OCI-LY1 (cell line): ENCODE results near the gene ZSWIM5.
"Not testable (repeated sequence)": the region's sequence is repeated elsewhere in the genome, so short reads cannot be mapped to it uniquely, and the experiment has no call there.

Source experiments
- H2AFZ ChIP-seq: fragments of 200-600 bp; sonication (generic), shearing (Covaris generic); 2 replicates; pipeline ENCODE4 v1.6.0; 2014; ENCODE audit warnings: antibody characterized with exemption, mild to moderate bottlenecking, low read length
- H3F3A ChIP-seq: fragments of 200-600 bp; sonication (generic), shearing (Covaris generic); 2 replicates; pipeline ENCODE4 v1.6.0; 2014; ENCODE audit warnings: mild to moderate bottlenecking, antibody characterized with exemption, low read length, moderate library complexity; ENCODE audit not compliant: insufficient read depth
- H3K27ac ChIP-seq: fragments of 200-600 bp; sonication (generic); 2 replicates; pipeline ENCODE4 v1.5.1; 2014; ENCODE audit warnings: low read length, mixed run types, mild to moderate bottlenecking, low read depth; ENCODE audit not compliant: poor library complexity, severe bottlenecking
- H3K27me3 ChIP-seq: fragments of 200-600 bp; sonication (generic); 2 replicates; pipeline ENCODE4 v1.6.0; 2014; ENCODE audit warnings: antibody characterized with exemption, mild to moderate bottlenecking, low read length, moderate library complexity; ENCODE audit not compliant: insufficient read depth
- H3K36me3 ChIP-seq: fragments of 200-600 bp; sonication (generic); 2 replicates; pipeline ENCODE4 v1.6.1; 2014; ENCODE audit warnings: mild to moderate bottlenecking, antibody characterized with exemption, low read length, moderate library complexity, mixed read lengths; ENCODE audit not compliant: insufficient read depth
- H3K4me1 ChIP-seq: fragments of 200-600 bp; sonication (generic); 2 replicates; pipeline ENCODE4 v1.5.1; 2014; ENCODE audit warnings: mild to moderate bottlenecking, low read length, moderate library complexity; ENCODE audit not compliant: insufficient read depth, severe bottlenecking
- H3K4me2 ChIP-seq: fragments of 200-600 bp; sonication (generic), shearing (Covaris generic); 2 replicates; pipeline ENCODE4 v1.6.1; 2014; ENCODE audit warnings: low read length
- H3K4me3 ChIP-seq: fragments of 200-600 bp; sonication (generic); 2 replicates; pipeline ENCODE4 v1.5.1; 2014; ENCODE audit warnings: low read length, low read depth, mild to moderate bottlenecking, mixed read lengths; ENCODE audit not compliant: poor library complexity, severe bottlenecking
- H3K79me2 ChIP-seq: fragments of 200-600 bp; shearing (Covaris generic); 2 replicates; pipeline ENCODE4 v1.6.1; 2016; ENCODE audit warnings: mixed run types, low read length, mixed read lengths; ENCODE audit not compliant: insufficient read depth
- H3K9ac ChIP-seq: fragments of 200-600 bp; sonication (generic), shearing (Covaris generic); 2 replicates; pipeline ENCODE4 v1.6.1; 2014; ENCODE audit warnings: mild to moderate bottlenecking, low read length, mixed read lengths
- H3K9me2 ChIP-seq: fragments of 200-600 bp; sonication (generic), shearing (Covaris generic); 2 replicates; pipeline ENCODE4 v1.6.1; 2014; ENCODE audit warnings: low read depth, mild to moderate bottlenecking, low read length, mixed read lengths
- H3K9me3 ChIP-seq: fragments of 200-600 bp; shearing (Covaris generic); 2 replicates; pipeline ENCODE4 v1.6.1; 2014; ENCODE audit warnings: low read length, mixed read lengths
- H4K20me1 ChIP-seq: fragments of 200-600 bp; sonication (generic), shearing (Covaris generic); 2 replicates; pipeline ENCODE4 v1.6.0; 2016; ENCODE audit warnings: mild to moderate bottlenecking, low read length; ENCODE audit not compliant: insufficient read depth
- CTCF ChIP-seq: fragments of 200-600 bp; sonication (generic), shearing (Covaris generic); IDR thresholded peaks from 2 replicates; pipeline ENCODE4 v1.5.1; 2017; ENCODE audit warnings: mild to moderate bottlenecking, antibody characterized with exemption, low read length, moderate library complexity, mixed read lengths
- EZH2 ChIP-seq: fragments of 200-600 bp; sonication (generic), shearing (Covaris generic); IDR thresholded peaks from 2 replicates; pipeline ENCODE4 v1.8.0; 2017; ENCODE audit warnings: borderline replicate concordance, mixed run types, mild to moderate bottlenecking, antibody characterized with exemption, low read length, moderate library complexity, mixed read lengths

ZSWIM5 gene

GRCh38 chr1:45002650-45003645 lies 203.5 kb downstream of the ZSWIM5 start:
- Histone ChIP-seq H3K4me1 (no peaks in the 10 kb centered on the region), H3K36me3 (peaks cover 50% of the 10 kb centered on the region)
- TF ChIP-seq CTCF, result no peak
- no peak for TF ChIP-seq EZH2

GRCh38 chr1:45001576-45001975 lies 204.8 kb downstream of the ZSWIM5 start:
- not testable (repeated sequence) for H3K4me1 ChIP-seq, H3F3A ChIP-seq, H3K27ac ChIP-seq, H4K20me1 ChIP-seq, H3K4me3 ChIP-seq, H3K9me2 ChIP-seq, H3K9ac ChIP-seq, H3K27me3 ChIP-seq, H3K79me2 ChIP-seq, H3K4me2 ChIP-seq, H3K9me3 ChIP-seq, H2AFZ ChIP-seq
- peaks cover 44% of the 10 kb centered on the region; the same call in 1 of the 2 replicates for H3K36me3 ChIP-seq

More at GRCh38 chr1:45002650-45003645, 203.5 kb downstream of the ZSWIM5 start:
- no peaks in the 10 kb centered on the region for H3K9me3 ChIP-seq
- H3K27me3 ChIP-seq, result no peaks in the 10 kb centered on the region
- no peak overlapping the region for H3K9ac ChIP-seq
- H3K9me2 ChIP-seq, result no peaks in the 10 kb centered on the region
- no peaks in the 10 kb centered on the region for H3F3A ChIP-seq
- H2AFZ ChIP-seq, result no peak overlapping the region
- no peaks in the 10 kb centered on the region for H4K20me1 ChIP-seq
- H3K79me2 ChIP-seq, result no peaks in the 10 kb centered on the region
- H3K27ac ChIP-seq, result no peak overlapping the region
- no peak overlapping the region for H3K4me2 ChIP-seq
- H3K4me3 ChIP-seq, result no peak overlapping the region

GRCh38 chr1:45001011-45001481 lies 205.4 kb downstream of the ZSWIM5 start:
- H2AFZ ChIP-seq, result no peak overlapping the region
- H3K9me2 ChIP-seq, result no peaks in the 10 kb centered on the region
- H3K9me3 ChIP-seq, result no peaks in the 10 kb centered on the region
- no peaks in the 10 kb centered on the region for H3K4me1 ChIP-seq
- H3K27me3 ChIP-seq, result no peaks in the 10 kb centered on the region
- no peak overlapping the region for H3K9ac ChIP-seq
- H3K4me2 ChIP-seq, result no peak overlapping the region
- no peaks in the 10 kb centered on the region for H3F3A ChIP-seq
- H3K36me3 ChIP-seq, result peaks cover 43% of the 10 kb centered on the region; the same call in 1 of the 2 replicates
- no peak for TF ChIP-seq EZH2
- TF ChIP-seq CTCF, result no peak
- no peaks in the 10 kb centered on the region for H3K79me2 ChIP-seq
- H3K4me3 ChIP-seq, result no peak overlapping the region
- H4K20me1 ChIP-seq, result no peaks in the 10 kb centered on the region
- no peak overlapping the region for H3K27ac ChIP-seq
